ENCODE measurements around the gene KHDC4. TPM values are rescaled to one million over a fixed set of nuclear protein-coding genes. Genes with fewer than 3 reads are reported as not detected.

The KHDC4 gene
- total and polyA plus RNA-seq, 10 of the 15 experiments (the other 5 are each of a cell fraction or from before 2014, with no cell fraction given), result 11.7 to 109 (median 41.9) TPM

DNA sequence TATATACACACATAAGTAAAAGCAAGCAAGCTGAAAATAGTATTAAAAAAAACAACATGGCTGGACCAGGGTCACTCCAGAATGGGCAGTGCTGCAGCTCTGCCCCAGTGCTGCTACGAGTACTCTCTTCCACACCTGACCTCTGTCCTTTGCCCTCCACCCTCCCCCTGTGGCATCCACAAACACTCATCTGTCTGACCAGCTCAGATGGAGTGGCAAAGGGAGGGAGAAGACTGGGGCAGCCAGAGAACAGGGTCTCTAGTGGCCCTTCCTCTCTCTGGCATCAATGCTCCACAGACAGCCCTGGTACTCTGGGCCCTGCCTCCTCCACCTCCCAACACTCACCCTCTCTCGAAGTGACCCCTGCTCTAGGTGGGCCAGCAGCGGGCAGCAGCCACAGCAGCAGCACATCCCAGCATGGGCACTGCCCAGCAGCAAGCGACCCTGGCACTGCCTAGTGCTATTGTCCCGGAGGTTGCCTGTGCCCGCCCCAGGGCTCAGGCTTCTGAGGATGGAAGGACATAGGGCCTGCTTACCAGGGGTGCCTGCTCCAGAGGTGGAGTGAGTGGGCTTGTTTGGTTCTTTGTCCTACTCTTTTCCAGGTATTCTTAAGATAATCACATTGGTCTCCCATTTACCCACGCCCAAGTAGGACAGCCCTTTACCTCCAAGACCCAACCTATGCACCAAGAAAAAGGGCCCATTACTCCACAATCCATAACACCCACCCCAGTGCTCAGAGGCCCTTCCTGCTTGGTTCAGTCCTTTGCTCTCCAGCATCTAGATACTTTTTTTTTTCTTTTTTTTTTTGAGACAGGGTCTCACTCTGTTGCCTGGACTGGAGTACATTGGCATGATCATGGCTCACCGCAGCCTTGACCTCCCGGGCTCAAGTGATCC, 37.9 kb upstream of the KHDC4 start:
- no peak overlapping the region for H3K27ac ChIP-seq (ENCODE audit: control insufficient read depth, insufficient read depth)
- H4K20me1 ChIP-seq (ENCODE audit: control insufficient read depth, insufficient read depth), result peaks cover 8% of the 10 kb centered on the region
- peak overlapping the region; percentile 64 for H3K4me2 ChIP-seq (ENCODE audit: control insufficient read depth, insufficient read depth)
- H3K79me2 ChIP-seq (ENCODE audit: control insufficient read depth, insufficient read depth, low read length), result peaks cover 96% of the 10 kb centered on the region
- ChIA-PET RAD21 (ENCODE audit: unreplicated experiment) (interaction anchor here (2.5 kb wide), 1 partner anchor 8 kb away, joined by 18 read pairs; no protein-coding TSS in a partner anchor), SMC1A (ENCODE audit: uncharacterized antibody, unreplicated experiment) (interaction anchor here (0.9 to 16.7 kb wide), 6 partner anchors 10 to 34 kb away, joined by 3 to 229 read pairs (median 15); partner anchors contain the start of gene RXFP4), POLR2A (interaction anchor here (1.3 to 14.9 kb wide), 5 partner anchors 8 to 31 kb away, joined by 3 to 273 read pairs (median 6); partner anchors contain the start of gene RXFP4), CTCF (interaction anchor here (1.1 to 5.3 kb wide), 3 partner anchors 12 to 34 kb away, joined by 3 to 39 read pairs (median 14); no protein-coding TSS in a partner anchor)
- DNase-seq (ENCODE audit: low read depth, low spot score), result no peak
- H3K9ac ChIP-seq (ENCODE audit: control insufficient read depth, insufficient read depth, low read length), result no peak overlapping the region
- H3K9me3 ChIP-seq (replicated peaks; ENCODE audit: control insufficient read depth, insufficient read depth, low read length), result no peaks in the 10 kb centered on the region
- TF ChIP-seq POLR2A (IDR thresholded peaks at IDR 0.05; ENCODE audit: low read depth, low read length) (peak; percentile 48), ZBTB40 (IDR thresholded peaks at IDR 0.05; ENCODE audit: borderline replicate concordance) (no peak), SP1 (IDR thresholded peaks at IDR 0.05; ENCODE audit: low read depth, low read length) (no peak), NR2C1 (IDR thresholded peaks at IDR 0.05) (peak; percentile 36; the same call in 1 of the 2 replicates)
- in situ Hi-C loops (cut with MboI), result no loop called here
- H3K4me1 ChIP-seq (ENCODE audit: control insufficient read depth, insufficient read depth, low read length), result peaks cover 56% of the 10 kb centered on the region
- no TSS peak for BruUV-seq (replicated peaks)
- FAIRE-seq, result no peak
- H3K36me3 ChIP-seq (ENCODE audit: control insufficient read depth in 2 of 2, insufficient read depth in 2 of 2, low read length in 1 of 2), result peaks cover 14 to 24% of the 10 kb centered on the region in 2 experiments
- intact Hi-C loops (cut with micrococcal nuclease; ENCODE audit: unreplicated experiment), result no loop called here
- 62% methylated on average over 9 of the region's 9 CpGs for WGBS (ENCODE audit: insufficient coverage, insufficient replicate concordance, low lambda C conversion rate, missing lambda C conversion rate)
- H3K27me3 ChIP-seq (replicated peaks in 1 of 2; ENCODE audit: control insufficient read depth in 2 of 2, insufficient read depth in 2 of 2, low read length in 1 of 2), result no peaks in the 10 kb centered on the region
- H2AFZ ChIP-seq (ENCODE audit: control insufficient read depth, low read depth, low read length), result no peak overlapping the region
- ATAC-seq, result no peak
- peak overlapping the region; percentile 48 for H3K4me3 ChIP-seq
